H9 (cell line): ENCODE results near the gene ADAMTS3. TPM values are rescaled to one million over a fixed set of nuclear protein-coding genes. Genes with fewer than 3 reads are reported as not detected.

Experiments used
- DNase-seq: peaks from one replicate; pipeline ENCODE4 v3.0.0-alpha.2; 2017
- H2AFZ ChIP-seq: one replicate; pipeline ENCODE4 v1.6.1; 2013; ENCODE audit warnings: mild to moderate bottlenecking, low read length, control low read depth, moderate library complexity
- H2AK5ac ChIP-seq: 2 replicates; pipeline ENCODE4 v1.6.1; 2013; ENCODE audit warnings: low read length, control low read depth, mixed read lengths; ENCODE audit not compliant: insufficient read length
- H2BK120ac ChIP-seq: one replicate; pipeline ENCODE4 v1.6.1; 2013; ENCODE audit warnings: low read depth, mild to moderate bottlenecking, low read length, control low read depth, inconsistent platforms; ENCODE audit not compliant: poor library complexity, severe bottlenecking
- H2BK12ac ChIP-seq: 2 replicates; pipeline ENCODE4 v1.6.1; 2013; ENCODE audit warnings: low read length, control low read depth, mixed read lengths, low read depth; ENCODE audit not compliant: insufficient read length
- H2BK15ac ChIP-seq: 2 replicates; pipeline ENCODE4 v1.6.1; 2013; ENCODE audit warnings: low read depth, low read length, control low read depth
- H2BK20ac ChIP-seq: one replicate; pipeline ENCODE4 v1.6.1; 2013; ENCODE audit warnings: low read depth, mild to moderate bottlenecking, low read length, control low read depth, inconsistent platforms; ENCODE audit not compliant: poor library complexity, severe bottlenecking
- H2BK5ac ChIP-seq: 2 replicates; pipeline ENCODE4 v1.6.1; 2013; ENCODE audit warnings: low read length, control low read depth, mixed read lengths; ENCODE audit not compliant: insufficient read length
- H3K14ac ChIP-seq: 2 replicates; pipeline ENCODE4 v1.6.1; 2013; ENCODE audit warnings: low read length, control low read depth; ENCODE audit not compliant: insufficient read depth
- H3K18ac ChIP-seq: 2 replicates; pipeline ENCODE4 v1.6.1; 2013; ENCODE audit warnings: low read depth, mild to moderate bottlenecking, mixed read lengths, low read length, control low read depth; ENCODE audit not compliant: insufficient read length
- H3K23ac ChIP-seq: 2 replicates; pipeline ENCODE4 v1.6.1; 2013; ENCODE audit warnings: low read length, control low read depth, mixed read lengths, low read depth; ENCODE audit not compliant: insufficient read length
- H3K23me2 ChIP-seq: 2 replicates; pipeline ENCODE4 v1.6.1; 2013; ENCODE audit warnings: low read depth, mild to moderate bottlenecking, mixed read lengths, low read length, control low read depth; ENCODE audit not compliant: insufficient read length, poor library complexity, severe bottlenecking
- H3K27ac ChIP-seq: 2 replicates; pipeline ENCODE4 v1.5.1; 2013; ENCODE audit warnings: low read length, control low read depth, mixed read lengths, low read depth; ENCODE audit not compliant: insufficient read length
- H3K27me3 ChIP-seq: 2 replicates; pipeline ENCODE4 v1.6.1; 2013; ENCODE audit warnings: low read length, control low read depth, inconsistent platforms; ENCODE audit not compliant: insufficient read depth
- H3K4ac ChIP-seq: 2 replicates; pipeline ENCODE4 v1.6.1; 2013; ENCODE audit warnings: low read depth, mild to moderate bottlenecking, control low read depth, inconsistent platforms, low read length, moderate library complexity
- H3K4me1 ChIP-seq: 2 replicates; pipeline ENCODE4 v1.6.1; 2013; ENCODE audit warnings: low read length, control low read depth, inconsistent platforms; ENCODE audit not compliant: insufficient read depth
- H3K4me2 ChIP-seq: 2 replicates; pipeline ENCODE4 v1.6.1; 2013; ENCODE audit warnings: low read length, control low read depth, mixed read lengths; ENCODE audit not compliant: insufficient read length, insufficient read depth
- H3K56ac ChIP-seq: 2 replicates; pipeline ENCODE4 v1.6.1; 2013; ENCODE audit warnings: low read depth, mild to moderate bottlenecking, mixed read lengths, low read length, control low read depth; ENCODE audit not compliant: insufficient read length
- H3K79me1 ChIP-seq: 2 replicates; pipeline ENCODE4 v1.6.1; 2013; ENCODE audit warnings: low read depth, mild to moderate bottlenecking, moderate library complexity, low read length, control low read depth, inconsistent platforms; ENCODE audit not compliant: insufficient read depth, poor library complexity, severe bottlenecking
- H3K79me2 ChIP-seq: 2 replicates; pipeline ENCODE4 v1.6.1; 2013; ENCODE audit warnings: low read length, control low read depth, inconsistent platforms; ENCODE audit not compliant: insufficient read depth
- H3K9ac ChIP-seq: 2 replicates; pipeline ENCODE4 v1.6.1; 2013; ENCODE audit warnings: low read length, control low read depth, mixed read lengths; ENCODE audit not compliant: insufficient read length; ENCODE audit errors: extremely low read depth
- H3K9me3 ChIP-seq: one replicate; pipeline ENCODE4 v1.6.1; 2013; ENCODE audit warnings: low read depth, low read length, inconsistent platforms; ENCODE audit not compliant: control insufficient read depth
- H3T11ph ChIP-seq: one replicate; pipeline ENCODE4 v1.6.1; 2013; ENCODE audit warnings: mild to moderate bottlenecking, low read length, control low read depth, inconsistent platforms
- H4K20me1 ChIP-seq: one replicate; pipeline ENCODE4 v1.6.1; 2013; ENCODE audit not compliant: control insufficient read depth, insufficient read length, insufficient read depth
- H4K5ac ChIP-seq: 2 replicates; pipeline ENCODE4 v1.6.1; 2013; ENCODE audit warnings: low read depth, mild to moderate bottlenecking, mixed read lengths, low read length, control low read depth; ENCODE audit not compliant: insufficient read length
- H4K8ac ChIP-seq: replicated peaks from 2 replicates; pipeline ENCODE4 v1.6.1; 2013; ENCODE audit warnings: low read length, control low read depth, mixed read lengths, low read depth; ENCODE audit not compliant: insufficient read length
- H4K91ac ChIP-seq: 2 replicates; pipeline ENCODE4 v1.6.1; 2013; ENCODE audit warnings: low read depth, mild to moderate bottlenecking, moderate library complexity, mixed read lengths, low read length, control low read depth; ENCODE audit not compliant: insufficient read length
- H3K27ac Mint-ChIP-seq, 3 experiments: 2 replicates in 2 of 3; 3 replicates in 1 of 3; pipeline ENCODE4 v1.8.0; 2020 to 2021; ENCODE audit warnings: mixed read lengths in 3 of 3, mild to moderate bottlenecking in 1 of 3, moderate library complexity in 1 of 3
- H3K27me3 Mint-ChIP-seq: 2 replicates; pipeline ENCODE4 v1.8.0; 2021; ENCODE audit warnings: low read depth, mild to moderate bottlenecking, moderate library complexity, mixed read lengths
- H3K36me3 Mint-ChIP-seq, 3 experiments: 2 replicates in 2 of 3; 3 replicates in 1 of 3; pipeline ENCODE4 v1.8.0; 2020 to 2021; ENCODE audit warnings: low read depth in 3 of 3, mixed read lengths in 3 of 3; ENCODE audit not compliant: insufficient read depth in 1 of 3
- H3K4me1 Mint-ChIP-seq, 2 experiments: 2 replicates each; pipeline ENCODE4 v1.8.0; 2020; ENCODE audit warnings: mixed read lengths in 2 of 2
- H3K4me3 Mint-ChIP-seq, 2 experiments: 2 replicates in 1 of 2; 3 replicates in 1 of 2; pipeline ENCODE4 v1.8.0; 2020 to 2021; ENCODE audit warnings: mild to moderate bottlenecking in 2 of 2, mixed read lengths in 2 of 2, moderate library complexity in 1 of 2
- H3K9me3 Mint-ChIP-seq, 2 experiments: 2 replicates in 1 of 2; 3 replicates in 1 of 2; pipeline ENCODE4 v1.8.0; 2020; ENCODE audit warnings: mild to moderate bottlenecking in 2 of 2, mixed read lengths in 2 of 2, moderate library complexity in 1 of 2
- CTCF ChIP-seq: fragments of 200-600 bp; sonication (generic); conservative IDR thresholded peaks from 3 replicates; pipeline ENCODE4 v1.8.0; 2021; ENCODE audit warnings: antibody characterized with exemption, mild to moderate bottlenecking
- WGBS: extraction: QIAGEN DNeasy Blood & Tissue Kit; methylation state at CpG from one replicate; pipeline ENCODE4 v1.1.7; 2013; ENCODE audit warnings: missing lambda C conversion rate, low lambda C conversion rate, mixed read lengths; ENCODE audit not compliant: insufficient read length; ENCODE audit errors: extremely low coverage; 5-methylcytosine and 5-hydroxymethylcytosine counted together
- total RNA-seq: library from RNA; stranded (reverse); gene quantifications from 2 replicates; pipeline ENCODE4 v1.2.1, GENCODE V29; 2021

Gene ADAMTS3
- total RNA-seq, 1 experiment from 2014 or later, result 1.1 TPM

GRCh38 chr4:72311291-72311690 is 257.7 kb downstream of the ADAMTS3 start:
- Mint-ChIP-seq H3K36me3 (no peaks in the 10 kb centered on the region), H3K27me3 (no peaks in the 10 kb centered on the region), H3K4me3 (no peak overlapping the region), H3K9me3 (no peaks in the 10 kb centered on the region), H3K4me1 (peaks cover 15% of the 10 kb centered on the region in 2 experiments), H3K27ac (no peak overlapping the region; a peak in 1 of 7 replicates)
- no peak overlapping the region for H4K5ac ChIP-seq
- DNase-seq, result no peak
- no peak overlapping the region for H3K4me2 ChIP-seq
- no peak overlapping the region for H4K91ac ChIP-seq
- no peak overlapping the region for H4K8ac ChIP-seq
- no peaks in the 10 kb centered on the region for H3K79me1 ChIP-seq
- no peak overlapping the region for H3K9ac ChIP-seq
- no peaks in the 10 kb centered on the region for H3K23me2 ChIP-seq
- H2BK12ac ChIP-seq, result no peak overlapping the region
- H2BK20ac ChIP-seq, result no peak overlapping the region
- H3K18ac ChIP-seq, result no peak overlapping the region
- H3K56ac ChIP-seq, result no peak overlapping the region
- H3K79me2 ChIP-seq, result no peaks in the 10 kb centered on the region
- no peak overlapping the region for H3K27ac ChIP-seq
- H3K23ac ChIP-seq, result no peak overlapping the region
- no peak overlapping the region for H3T11ph ChIP-seq
- no peak overlapping the region for H2BK120ac ChIP-seq
- H3K4me1 ChIP-seq, result no peaks in the 10 kb centered on the region; the same call in 1 of the 2 replicates
- no peaks in the 10 kb centered on the region for H4K20me1 ChIP-seq
- no peak overlapping the region for H2AFZ ChIP-seq
- H2BK5ac ChIP-seq, result no peak overlapping the region
- no peak for TF ChIP-seq CTCF
- WGBS, result no CpG with 5 or more reads among the region's 3 CpGs
- H3K14ac ChIP-seq, result no peak overlapping the region
- H3K4ac ChIP-seq, result no peak overlapping the region
- no peak overlapping the region for H2AK5ac ChIP-seq
- H3K27me3 ChIP-seq, result no peaks in the 10 kb centered on the region
- H2BK15ac ChIP-seq, result no peak overlapping the region
- H3K9me3 ChIP-seq, result no peaks in the 10 kb centered on the region
